ENCODE results near the gene DAAM1. TPM values are rescaled to one million over a fixed set of nuclear protein-coding genes. Genes with fewer than 3 reads are reported as not detected.

The DAAM1 gene
- total and polyA plus RNA-seq, 2 donors (not counting 1 experiment from before 2014, with no cell fraction given) = 11.2 to 34.3 TPM

DNA sequence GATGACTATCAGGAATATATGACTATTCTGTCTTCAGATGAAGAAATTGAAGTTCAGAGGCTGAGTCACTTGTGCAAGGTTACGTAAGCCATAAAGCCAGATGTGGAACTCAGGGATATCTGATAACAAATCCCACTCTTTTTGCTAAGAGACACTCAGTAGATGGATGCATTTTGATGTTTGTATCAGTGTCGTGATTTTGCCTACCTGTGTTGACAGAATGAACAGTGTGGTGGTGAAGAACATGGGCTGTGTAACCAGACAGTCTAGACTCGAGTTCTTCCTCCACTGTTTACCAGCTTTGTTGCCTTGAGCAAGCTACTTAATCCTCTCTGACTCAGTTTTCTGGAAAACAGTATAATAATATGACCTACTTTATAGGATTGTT lies 93.9 kb downstream of the DAAM1 start:
- no peak for DNase-seq
- peaks cover 0 to 13% (median 1%) of the 10 kb centered on the region in 3 donors for H3K9me3 ChIP-seq (ENCODE audit: control extremely low read depth in 1 of 3, control insufficient read depth in 2 of 3, insufficient read depth in 1 of 3, low read length in 2 of 3)
- no peak overlapping the region for H3K27ac ChIP-seq (ENCODE audit: low read length in 2 of 2)
- H3K4me1 ChIP-seq (ENCODE audit: control insufficient read depth in 2 of 2, insufficient read depth in 2 of 2, low read length in 2 of 2) = no peaks in the 10 kb centered on the region
- no peaks in the 10 kb centered on the region for H3K27me3 Mint-ChIP-seq
- 100% methylated on average over 1 of the region's 3 CpGs for WGBS (ENCODE audit: insufficient coverage)
- no peaks in the 10 kb centered on the region for H3K4me1 Mint-ChIP-seq
- peaks cover 18% of the 10 kb centered on the region for H3K9me3 Mint-ChIP-seq (ENCODE audit: insufficient read depth)
- no peak overlapping the region for H3K27ac Mint-ChIP-seq
- no peak overlapping the region for H3K4me2 ChIP-seq (replicated peaks; ENCODE audit: low read depth, low read length, poor library complexity, severe bottlenecking)
- no peak for TF ChIP-seq EZH2 (IDR thresholded peaks at IDR 0.05; ENCODE audit: borderline replicate concordance, insufficient read depth, low read depth, low read length, poor library complexity, severe bottlenecking)
- TF ChIP-seq CTCF (IDR thresholded peaks at IDR 0.05) = no peak
- CTCF ChIA-PET = no interaction called here
- POLR2A ChIA-PET = no interaction called here
- H3K4me3 Mint-ChIP-seq = no peak overlapping the region
- H2AFZ ChIP-seq (ENCODE audit: insufficient read depth, low read depth, low read length, poor library complexity, severe bottlenecking) = no peak overlapping the region
- H3K36me3 ChIP-seq (replicated peaks in 1 of 2; ENCODE audit: control extremely low read depth in 1 of 2, control insufficient read depth in 1 of 2, extremely low read depth in 1 of 2, insufficient read depth in 2 of 2, low read length in 1 of 2) = no peaks in the 10 kb centered on the region
- H3K27me3 ChIP-seq (replicated peaks in 1 of 4; ENCODE audit: control extremely low read depth in 1 of 4, control insufficient read depth in 3 of 4, insufficient read depth in 4 of 4, low read length in 3 of 4) = no peaks in the 10 kb centered on the region
- H4K20me1 ChIP-seq (ENCODE audit: control insufficient read depth, insufficient read depth, low read length, poor library complexity, severe bottlenecking) = no peaks in the 10 kb centered on the region
- no peak overlapping the region for H3K9ac ChIP-seq (ENCODE audit: low read length)
- no peaks in the 10 kb centered on the region for H3K79me2 ChIP-seq (ENCODE audit: control insufficient read depth, insufficient read depth, low read length)
- no peak for ATAC-seq (ENCODE audit: low read depth)
- no peak overlapping the region for H3K4me3 ChIP-seq (ENCODE audit: control extremely low read depth in 1 of 5, extremely low read depth in 1 of 5, insufficient read depth in 1 of 5, low read depth in 2 of 5, low read length in 4 of 5)
- intact Hi-C loops (cut with micrococcal nuclease) = no loop called here

DNA sequence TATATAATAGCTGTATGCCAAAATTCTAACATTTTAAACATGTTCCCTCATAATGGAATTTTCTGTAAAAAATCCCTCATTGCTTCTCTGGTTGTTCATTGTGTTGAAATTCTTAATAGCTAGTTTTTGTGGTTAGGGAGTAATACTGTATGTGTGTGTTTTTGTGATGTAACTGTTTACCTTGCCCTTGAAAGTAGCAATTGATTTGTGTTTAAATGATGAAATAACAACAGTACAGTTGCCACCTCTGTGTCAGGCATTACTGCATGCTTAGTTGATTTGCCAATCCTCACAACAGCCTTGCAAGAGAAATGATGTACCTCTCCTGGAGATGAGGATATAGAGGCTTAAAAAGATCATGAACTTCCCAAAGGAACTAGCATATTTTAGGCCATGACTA lies 94.9 kb downstream of the DAAM1 start:
- Histone ChIP-seq H3K9me3 (ENCODE audit: control extremely low read depth in 1 of 3, control insufficient read depth in 2 of 3, insufficient read depth in 1 of 3, low read length in 2 of 3) (peaks cover 0 to 13% (median 1%) of the 10 kb centered on the region in 3 donors), H3K79me2 (ENCODE audit: control insufficient read depth, insufficient read depth, low read length) (no peaks in the 10 kb centered on the region), H3K27me3 (replicated peaks in 1 of 4; ENCODE audit: control extremely low read depth in 1 of 4, control insufficient read depth in 3 of 4, insufficient read depth in 4 of 4, low read length in 3 of 4) (no peaks in the 10 kb centered on the region), H2AFZ (ENCODE audit: insufficient read depth, low read depth, low read length, poor library complexity, severe bottlenecking) (no peak overlapping the region), H3K4me3 (ENCODE audit: control extremely low read depth in 1 of 5, extremely low read depth in 1 of 5, insufficient read depth in 1 of 5, low read depth in 2 of 5, low read length in 4 of 5) (no peak overlapping the region), H3K36me3 (replicated peaks in 1 of 2; ENCODE audit: control extremely low read depth in 1 of 2, control insufficient read depth in 1 of 2, extremely low read depth in 1 of 2, insufficient read depth in 2 of 2, low read length in 1 of 2) (no peaks in the 10 kb centered on the region), H3K4me2 (replicated peaks; ENCODE audit: low read depth, low read length, poor library complexity, severe bottlenecking) (no peak overlapping the region), H3K27ac (ENCODE audit: low read length in 2 of 2) (no peak overlapping the region), H3K4me1 (ENCODE audit: control insufficient read depth in 2 of 2, insufficient read depth in 2 of 2, low read length in 2 of 2) (no peaks in the 10 kb centered on the region), H3K9ac (ENCODE audit: low read length) (no peak overlapping the region), H4K20me1 (ENCODE audit: control insufficient read depth, insufficient read depth, low read length, poor library complexity, severe bottlenecking) (no peaks in the 10 kb centered on the region)
- intact Hi-C loops (cut with micrococcal nuclease) = no loop called here
- no peak overlapping the region for H3K4me3 Mint-ChIP-seq
- ChIA-PET CTCF (no interaction called here), POLR2A (no interaction called here)
- no peak overlapping the region for H3K27ac Mint-ChIP-seq
- no peak for TF ChIP-seq CTCF (IDR thresholded peaks at IDR 0.05)
- no peak for TF ChIP-seq EZH2 (IDR thresholded peaks at IDR 0.05; ENCODE audit: borderline replicate concordance, insufficient read depth, low read depth, low read length, poor library complexity, severe bottlenecking)
- no peaks in the 10 kb centered on the region for H3K27me3 Mint-ChIP-seq
- DNase-seq = no peak
- peaks cover 24% of the 10 kb centered on the region for H3K9me3 Mint-ChIP-seq (ENCODE audit: insufficient read depth)
- peaks cover 1% of the 10 kb centered on the region for H3K4me1 Mint-ChIP-seq
- no peak for ATAC-seq (ENCODE audit: low read depth)
